ENCODE results near the gene ZNF784. TPM values are rescaled to one million over a fixed set of nuclear protein-coding genes. Genes with fewer than 3 reads are reported as not detected.

ZNF784 gene
- total RNA-seq, 2 experiments from 2014 or later = 3.6 to 3.7 TPM

DNA sequence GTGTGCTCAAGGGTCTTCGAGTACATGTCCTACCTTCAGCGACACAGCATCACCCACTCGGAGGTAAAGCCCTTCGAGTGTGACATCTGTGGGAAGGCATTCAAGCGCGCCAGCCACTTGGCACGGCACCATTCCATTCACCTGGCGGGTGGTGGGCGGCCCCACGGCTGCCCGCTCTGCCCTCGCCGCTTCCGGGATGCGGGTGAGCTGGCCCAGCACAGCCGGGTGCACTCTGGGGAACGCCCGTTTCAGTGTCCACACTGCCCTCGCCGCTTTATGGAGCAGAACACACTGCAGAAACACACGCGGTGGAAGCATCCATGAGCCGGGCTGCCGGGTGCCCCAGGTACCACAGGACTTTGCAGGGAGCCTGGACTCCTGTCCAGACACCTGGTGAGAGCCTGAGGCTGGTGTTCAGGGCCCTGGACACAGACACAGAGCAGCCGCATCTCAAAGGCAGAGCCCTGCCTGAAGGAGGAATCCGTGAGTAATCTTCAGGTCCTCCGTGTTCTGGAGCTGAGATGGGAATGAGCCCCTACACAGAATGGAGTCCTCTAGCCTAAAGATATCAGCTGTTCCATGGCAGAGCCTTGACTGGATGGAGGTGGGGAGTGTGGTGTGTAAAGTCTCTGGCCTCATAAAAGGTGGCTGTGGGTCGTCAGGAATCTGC is 20.6 kb upstream of the ZNF784 start:
- H3K27me3 Mint-ChIP-seq = no peaks in the 10 kb centered on the region
- H3K4me3 Mint-ChIP-seq = peak overlapping the region; percentile 82
- intact Hi-C loops (cut with micrococcal nuclease) = no loop called here
- DNase-seq (no peak), ATAC-seq (no peak)
- peaks cover 49% of the 10 kb centered on the region for H3K4me1 Mint-ChIP-seq (ENCODE audit: low read depth)
- peak overlapping the region; percentile 96 for H3K27ac Mint-ChIP-seq
- TF ChIP-seq, protein P1, sequence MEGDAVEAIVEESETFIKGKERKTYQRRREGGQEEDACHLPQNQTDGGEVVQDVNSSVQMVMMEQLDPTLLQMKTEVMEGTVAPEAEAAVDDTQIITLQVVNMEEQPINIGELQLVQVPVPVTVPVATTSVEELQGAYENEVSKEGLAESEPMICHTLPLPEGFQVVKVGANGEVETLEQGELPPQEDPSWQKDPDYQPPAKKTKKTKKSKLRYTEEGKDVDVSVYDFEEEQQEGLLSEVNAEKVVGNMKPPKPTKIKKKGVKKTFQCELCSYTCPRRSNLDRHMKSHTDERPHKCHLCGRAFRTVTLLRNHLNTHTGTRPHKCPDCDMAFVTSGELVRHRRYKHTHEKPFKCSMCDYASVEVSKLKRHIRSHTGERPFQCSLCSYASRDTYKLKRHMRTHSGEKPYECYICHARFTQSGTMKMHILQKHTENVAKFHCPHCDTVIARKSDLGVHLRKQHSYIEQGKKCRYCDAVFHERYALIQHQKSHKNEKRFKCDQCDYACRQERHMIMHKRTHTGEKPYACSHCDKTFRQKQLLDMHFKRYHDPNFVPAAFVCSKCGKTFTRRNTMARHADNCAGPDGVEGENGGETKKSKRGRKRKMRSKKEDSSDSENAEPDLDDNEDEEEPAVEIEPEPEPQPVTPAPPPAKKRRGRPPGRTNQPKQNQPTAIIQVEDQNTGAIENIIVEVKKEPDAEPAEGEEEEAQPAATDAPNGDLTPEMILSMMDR (IDR thresholded peaks at IDR 0.05) = no peak
- peaks cover 41% of the 10 kb centered on the region for H3K36me3 Mint-ChIP-seq (ENCODE audit: low read depth)
- POLR2A ChIA-PET = interaction anchor here (0.7 to 3.2 kb wide), 4 partner anchors 8 to 10 kb away, joined by 3 to 12 read pairs (median 4); partner anchors contain the start of gene U2AF2
- CTCF ChIA-PET = interaction anchor here (1.2 to 2.6 kb wide), 3 partner anchors 8 to 12 kb away, joined by 4 to 7 read pairs (median 4); no protein-coding TSS in a partner anchor
- no peaks in the 10 kb centered on the region for H3K9me3 Mint-ChIP-seq

DNA sequence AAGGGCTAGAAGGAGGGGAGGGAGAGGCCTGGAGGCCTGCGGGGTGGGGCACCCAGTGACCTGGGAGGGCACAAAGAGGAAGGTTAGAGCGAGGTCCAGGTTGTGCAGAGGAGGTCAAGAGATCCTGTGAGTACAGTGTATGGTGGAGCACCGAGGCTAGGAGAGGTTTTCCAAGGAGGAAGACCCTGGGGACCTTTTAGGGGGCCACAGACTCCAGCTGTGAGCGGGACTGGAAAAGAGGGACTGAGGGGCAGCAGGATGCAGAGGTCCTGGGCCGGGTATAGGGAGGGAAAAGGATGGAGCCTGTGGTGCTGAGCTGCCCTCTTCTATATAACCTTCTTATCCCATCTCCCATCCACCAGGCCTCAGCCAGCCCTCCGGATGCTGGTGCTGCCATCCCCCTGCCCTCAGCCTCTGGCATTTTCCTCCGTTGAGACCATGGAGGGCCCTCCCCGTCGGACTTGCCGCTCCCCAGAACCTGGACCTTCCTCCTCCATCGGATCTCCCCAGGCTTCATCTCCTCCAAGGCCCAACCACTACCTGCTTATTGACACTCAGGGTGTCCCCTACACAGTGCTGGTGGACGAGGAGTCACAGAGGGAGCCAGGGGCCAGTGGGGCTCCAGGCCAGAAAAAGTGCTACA is 19.9 kb upstream of the ZNF784 start:
- peaks cover 41% of the 10 kb centered on the region for H3K36me3 Mint-ChIP-seq (ENCODE audit: low read depth)
- CTCF ChIA-PET = interaction anchor here (1.2 to 2.6 kb wide), 3 partner anchors 9 to 12 kb away, joined by 4 to 7 read pairs (median 4); no protein-coding TSS in a partner anchor

DNA sequence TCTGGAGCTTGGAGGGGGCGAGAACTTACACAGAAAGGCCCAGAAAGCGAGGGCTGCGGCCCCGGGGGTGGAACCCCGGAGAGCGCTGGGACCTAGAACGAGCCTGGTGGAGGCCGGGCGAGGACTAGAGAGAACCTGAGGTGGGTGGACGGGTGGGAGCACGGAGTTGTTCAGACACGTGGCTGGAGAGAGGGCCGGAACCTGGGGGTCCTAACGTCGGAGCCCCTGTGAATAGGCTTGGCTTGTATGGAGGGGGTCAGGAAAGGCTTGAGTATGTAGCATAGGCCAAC is 19.5 kb upstream of the ZNF784 start:
- ATAC-seq = no peak
- POLR2A ChIA-PET = interaction anchor here (1.2 to 3.2 kb wide), 4 partner anchors 8 to 13 kb away, joined by 3 to 12 read pairs (median 7); partner anchors contain the start of gene U2AF2
- H3K36me3 Mint-ChIP-seq (ENCODE audit: low read depth) = peaks cover 45% of the 10 kb centered on the region

More for the DNA sequence above, 19.9 kb upstream of the ZNF784 start:
- intact Hi-C loops (cut with micrococcal nuclease) = no loop called here
- H3K27me3 Mint-ChIP-seq = no peaks in the 10 kb centered on the region
- ATAC-seq (no peak), DNase-seq (no peak)
- H3K4me3 Mint-ChIP-seq = peak overlapping the region; percentile 82
- H3K27ac Mint-ChIP-seq = peak overlapping the region; percentile 96
- POLR2A ChIA-PET = interaction anchor here (1.2 to 3.2 kb wide), 4 partner anchors 8 to 10 kb away, joined by 3 to 12 read pairs (median 8); partner anchors contain the start of gene U2AF2
- TF ChIP-seq, protein P1 (IDR thresholded peaks at IDR 0.05) = no peak
- H3K9me3 Mint-ChIP-seq = no peaks in the 10 kb centered on the region
- peaks cover 46% of the 10 kb centered on the region for H3K4me1 Mint-ChIP-seq (ENCODE audit: low read depth)

DNA sequence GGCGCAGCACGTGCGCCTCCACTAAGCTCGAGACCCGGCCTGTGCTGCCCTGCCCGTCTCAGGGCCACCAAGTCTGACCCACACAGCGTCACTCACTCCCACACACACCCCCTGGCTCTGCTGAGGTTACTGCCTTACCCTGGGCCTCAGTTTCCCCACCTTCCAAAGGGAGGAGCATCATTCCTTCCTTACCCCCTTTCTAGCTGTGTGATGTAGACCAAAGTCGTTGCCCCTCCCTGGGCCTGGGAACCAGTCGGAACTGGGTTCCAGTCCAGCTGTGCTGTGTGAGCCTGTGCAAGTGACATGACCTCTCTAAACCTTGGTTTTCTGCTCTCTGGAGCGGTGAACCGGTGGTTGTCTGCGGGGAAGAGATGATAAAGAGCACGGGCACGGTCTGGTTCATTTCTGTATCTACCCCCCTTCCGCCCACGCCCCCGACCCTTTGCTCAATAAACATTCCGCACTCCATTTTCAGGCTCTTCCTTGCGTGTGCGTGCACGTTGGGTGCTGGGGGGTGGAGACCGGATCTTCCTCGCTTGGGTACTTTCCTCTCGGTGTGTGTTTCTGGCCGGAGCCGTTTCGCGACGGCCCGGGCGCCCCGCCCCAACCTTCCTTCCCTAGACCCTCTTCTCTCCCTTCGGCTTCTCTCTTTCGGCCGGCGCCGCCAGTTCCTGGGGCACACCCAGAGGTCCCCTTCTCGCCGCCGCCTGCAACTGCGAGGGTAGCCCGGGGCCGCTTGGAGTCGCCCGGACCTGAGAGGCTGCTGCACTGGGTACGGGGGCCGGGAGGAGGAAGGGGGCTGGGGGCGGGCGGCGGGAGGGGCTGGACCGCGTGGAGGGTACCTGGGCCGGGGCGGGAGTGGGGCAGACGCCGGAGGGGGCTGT is 18.9 kb upstream of the ZNF784 start, which contains the start of gene ZNF581:
TSS of gene ZNF581 (plus strand) at position 647 of the 884 bp plus-strand sequence. CDS start 923 bp downstream, outside the sequence.
- TF ChIP-seq, protein P1 (IDR thresholded peaks at IDR 0.05) = no peak
- ChIA-PET POLR2A (interaction anchor here (1.2 to 3.2 kb wide), 10 partner anchors 7 to 63 kb away, joined by 3 to 12 read pairs (median 6); partner anchors contain the start of genes FIZ1, U2AF2, ZNF524 and ZNF579), CTCF (interaction anchor here (1.0 to 1.9 kb wide), 5 partner anchors 10 to 37 kb away, joined by 3 to 15 read pairs (median 7); partner anchors contain the start of gene U2AF2)
- peaks cover 4% of the 10 kb centered on the region for H3K9me3 Mint-ChIP-seq
- peak within 1 kb of the TSS; percentile 99 for H3K27ac Mint-ChIP-seq
- no peaks in the 10 kb centered on the region for H3K27me3 Mint-ChIP-seq
- intact Hi-C loops (cut with micrococcal nuclease) = no loop called here
- ATAC-seq (peak; percentile 57), DNase-seq (peak; percentile 94)
- peaks cover 47% of the 10 kb centered on the region for H3K4me1 Mint-ChIP-seq (ENCODE audit: low read depth)
- peak within 1 kb of the TSS; percentile 82 for H3K4me3 Mint-ChIP-seq
- H3K36me3 Mint-ChIP-seq (ENCODE audit: low read depth) = peaks cover 49% of the 10 kb centered on the region

More for the DNA sequence above, 19.5 kb upstream of the ZNF784 start:
- CTCF ChIA-PET = interaction anchor here (1.6 to 2.6 kb wide), 2 partner anchors 10 to 11 kb away, joined by 4 to 7 read pairs; no protein-coding TSS in a partner anchor
- Mint-ChIP-seq H3K27me3 (no peaks in the 10 kb centered on the region), H3K27ac (peak overlapping the region; percentile 96), H3K4me3 (peak overlapping the region; percentile 82), H3K9me3 (peaks cover 4% of the 10 kb centered on the region), H3K4me1 (ENCODE audit: low read depth) (peaks cover 47% of the 10 kb centered on the region)
- intact Hi-C loops (cut with micrococcal nuclease) = no loop called here
- TF ChIP-seq, protein P1 (IDR thresholded peaks at IDR 0.05) = no peak
- no peak for DNase-seq

Measured in activated CD8-positive, alpha-beta T cell treated with anti-CD3 and anti-CD28 coated beads for 36 hours (primary cell).